NCI-H2171 (cell line): ENCODE measurements around the gene SOBP.

Source experiments
- DNase-seq: peaks from one replicate; lab custom pipeline; 2025; lab: John Stamatoyannopoulos, UW

Gene SOBP

GRCh38 chr6:107642095-107642860 lies 152.4 kb downstream of the SOBP start:
- no peak for DNase-seq

DNA sequence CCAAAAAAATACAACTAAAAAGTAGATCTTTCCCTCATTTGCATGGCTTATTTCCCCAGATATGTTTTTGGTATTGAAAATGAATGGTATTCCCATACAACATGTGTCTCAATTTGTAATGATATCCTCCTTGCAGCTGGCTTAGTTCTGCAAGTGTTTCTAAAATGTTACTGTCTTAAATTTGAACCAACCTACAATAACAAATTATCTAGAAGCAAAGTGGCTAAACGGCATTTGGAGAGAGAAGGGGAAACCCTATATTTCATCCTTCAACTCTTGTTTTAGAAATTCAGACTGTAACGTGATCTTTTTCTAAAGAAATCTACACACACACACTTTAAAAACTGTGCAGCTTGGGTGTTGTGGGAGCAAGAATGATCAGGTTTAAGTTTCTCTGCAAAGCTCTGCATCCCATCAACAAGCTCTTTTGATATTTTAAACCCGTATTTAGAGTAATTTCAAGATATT lies 153.0 kb downstream of the SOBP start:
- DNase-seq = no peak

DNA sequence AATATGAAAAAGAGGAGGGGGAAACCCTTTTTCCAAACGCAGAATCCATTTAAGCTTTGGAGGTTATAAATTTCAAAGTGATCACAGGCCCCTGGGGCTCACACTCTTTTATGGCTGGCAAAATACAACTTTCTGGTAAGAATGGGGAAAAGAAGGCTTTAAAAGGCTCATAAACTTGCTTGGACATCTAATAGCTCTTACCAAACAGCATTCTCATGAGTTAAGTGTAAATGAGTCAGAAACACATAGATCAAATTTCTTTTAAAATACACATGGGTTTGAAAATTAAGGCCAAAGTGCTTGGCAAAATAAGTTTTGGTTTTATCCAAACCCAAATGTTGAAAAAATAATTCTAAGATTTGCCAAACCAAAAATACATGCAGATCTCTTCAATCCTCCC lies 154.6 kb downstream of the SOBP start:
- no peak for DNase-seq

DNA sequence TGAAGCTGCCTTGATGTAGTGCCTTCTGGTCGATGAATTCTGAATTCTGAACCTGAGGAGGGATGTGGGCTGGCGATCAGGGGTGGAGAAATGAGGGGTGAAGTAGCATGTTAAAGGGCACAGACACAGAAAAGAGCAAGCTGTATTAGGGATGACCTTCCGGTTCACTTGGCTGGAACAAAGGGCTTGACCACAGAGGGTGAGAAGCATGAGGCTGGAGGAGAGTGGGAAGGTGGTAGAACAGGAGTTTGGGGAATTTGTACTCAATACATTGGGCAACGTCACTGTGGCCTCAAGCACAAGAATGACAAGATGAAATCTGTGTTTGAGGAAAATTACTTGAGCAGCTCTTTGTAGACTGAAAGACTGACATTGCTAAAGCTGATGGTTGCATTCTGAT lies 155.8 kb downstream of the SOBP start:
- DNase-seq = no peak

GRCh38 chr6:107646176-107646575 lies 156.3 kb downstream of the SOBP start:
- DNase-seq = no peak

GRCh38 chr6:107646776-107647438 lies 157.0 kb downstream of the SOBP start:
- DNase-seq = no peak

- no peak for DNase-seq
These were observed 157.6 kb downstream of the SOBP start for GRCh38 chr6:107647439-107647948.

DNA sequence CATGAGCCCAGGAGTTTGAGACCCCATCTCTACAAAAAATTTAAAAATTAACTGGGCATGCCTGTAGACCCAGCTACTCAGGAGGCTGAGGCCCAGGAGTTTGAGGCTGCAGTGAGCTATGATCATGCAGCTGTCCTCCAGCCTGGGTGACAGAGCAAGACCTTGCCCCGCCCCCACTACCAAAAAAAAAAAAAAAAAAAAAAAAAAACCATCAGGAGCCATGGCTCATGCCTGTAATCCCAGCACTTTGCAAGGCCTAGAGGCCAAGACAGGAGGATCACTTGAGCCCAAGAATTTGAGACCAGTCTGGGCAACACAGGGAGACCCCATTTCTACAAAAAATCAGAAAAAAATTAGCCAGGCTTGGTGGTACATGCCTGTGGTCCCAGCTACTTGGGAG lies 159.1 kb downstream of the SOBP start:
- no peak for DNase-seq

GRCh38 chr6:107652526-107653182 lies 162.7 kb downstream of the SOBP start:
- DNase-seq = no peak

DNA sequence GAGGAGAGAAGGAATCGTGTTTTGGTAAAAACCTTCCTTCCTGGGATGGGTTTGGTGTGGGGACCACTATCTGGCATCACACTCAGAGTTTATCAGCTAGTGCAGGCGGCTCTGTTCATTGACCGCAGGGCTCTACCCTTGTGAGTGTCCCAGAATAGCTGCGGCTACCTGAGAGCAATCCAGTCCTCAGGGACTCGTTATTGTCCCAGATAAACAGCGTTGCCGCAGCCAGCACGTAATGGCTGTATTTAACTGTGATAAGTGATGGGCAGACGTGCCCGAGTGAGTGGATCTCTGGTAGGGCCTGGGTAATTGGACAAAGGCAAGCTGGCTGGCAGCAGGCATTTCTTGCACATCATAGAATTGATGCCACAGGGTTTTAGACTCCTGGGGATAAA lies 163.3 kb downstream of the SOBP start:
- no peak for DNase-seq

GRCh38 chr6:107653861-107654394 lies 164.0 kb downstream of the SOBP start:
- no peak for DNase-seq

DNA sequence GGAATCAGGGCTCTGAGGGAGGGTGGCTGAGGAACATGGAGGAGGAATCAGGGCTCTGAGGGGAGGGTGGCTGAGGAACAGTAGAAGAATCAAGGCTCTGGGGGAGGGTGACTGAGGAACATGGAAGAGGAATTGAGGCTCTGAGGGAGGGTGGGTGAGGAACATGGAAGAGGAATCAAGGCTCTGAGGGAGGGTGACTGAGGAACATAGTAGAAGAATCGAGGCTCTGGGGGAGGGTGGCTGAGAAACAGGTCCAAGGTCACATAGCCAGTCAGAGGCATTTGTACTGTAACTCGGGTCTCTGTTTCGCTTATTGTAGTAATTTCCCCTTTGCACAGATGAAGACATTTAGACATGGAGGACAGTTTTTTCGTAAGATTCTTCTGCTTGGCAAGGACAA lies 164.8 kb downstream of the SOBP start:
- no peak for DNase-seq

- DNase-seq = no peak
These were observed 165.3 kb downstream of the SOBP start for GRCh38 chr6:107655245-107655644.

DNA sequence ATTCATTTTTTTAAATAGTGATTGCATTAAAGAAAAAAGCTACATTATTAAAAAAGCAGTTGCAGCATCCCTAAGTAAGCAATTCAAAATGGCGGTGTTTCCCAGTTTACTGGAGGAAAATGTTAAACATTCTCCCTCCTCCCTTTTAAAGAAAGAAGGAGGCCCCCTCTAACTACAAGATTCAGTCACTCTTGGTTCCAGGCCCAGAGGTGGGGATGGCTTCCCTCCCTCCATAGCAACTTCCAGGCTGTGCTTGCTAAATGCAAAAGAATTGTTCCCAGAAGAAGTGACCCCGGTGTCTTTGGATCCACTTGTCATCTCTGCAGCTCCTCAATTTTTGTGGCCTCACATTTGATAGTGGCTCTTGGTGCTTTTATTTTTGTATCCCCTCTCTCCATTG lies 165.9 kb downstream of the SOBP start:
- DNase-seq = no peak

DNA sequence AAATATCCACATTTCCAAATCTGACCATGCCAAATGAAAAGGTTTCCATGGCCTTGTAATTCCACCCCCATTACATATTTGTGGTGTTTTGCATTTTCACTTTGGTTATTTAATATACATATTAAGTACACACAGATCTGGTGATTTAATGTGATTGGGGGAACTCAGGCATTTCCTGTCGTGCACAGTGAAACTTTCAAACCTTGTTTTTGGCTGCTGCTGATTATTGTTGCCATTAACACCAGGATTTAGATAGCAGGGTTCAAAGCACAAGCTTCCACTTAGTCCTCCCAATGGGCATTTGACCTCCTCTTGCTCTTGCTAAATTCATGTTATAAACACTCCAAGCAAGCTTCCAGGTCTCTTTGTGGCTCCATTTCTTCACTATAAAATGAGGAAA lies 166.5 kb downstream of the SOBP start:
- no peak for DNase-seq

DNA sequence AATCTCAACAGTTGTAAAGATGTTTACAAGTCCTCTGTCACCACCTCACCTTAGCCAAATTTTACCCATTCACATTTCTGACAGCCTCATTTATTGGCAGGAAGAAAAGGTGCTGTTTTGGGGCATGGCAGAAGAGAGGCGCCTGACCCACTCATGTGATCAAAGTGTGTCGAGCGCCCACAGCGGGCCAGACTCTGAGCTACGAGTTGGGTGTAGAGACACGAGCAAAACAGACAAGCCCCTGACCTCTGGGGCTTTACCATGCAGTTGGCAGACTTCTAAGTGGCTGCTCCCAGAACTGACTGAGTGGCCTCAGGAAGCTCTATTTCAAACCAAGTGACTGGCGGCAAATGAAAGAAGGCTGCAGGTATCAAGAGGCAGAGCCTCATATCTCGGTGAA lies 167.0 kb downstream of the SOBP start:
- DNase-seq = no peak

- DNase-seq = no peak
These were observed 167.4 kb downstream of the SOBP start for GRCh38 chr6:107657373-107657754.

DNA sequence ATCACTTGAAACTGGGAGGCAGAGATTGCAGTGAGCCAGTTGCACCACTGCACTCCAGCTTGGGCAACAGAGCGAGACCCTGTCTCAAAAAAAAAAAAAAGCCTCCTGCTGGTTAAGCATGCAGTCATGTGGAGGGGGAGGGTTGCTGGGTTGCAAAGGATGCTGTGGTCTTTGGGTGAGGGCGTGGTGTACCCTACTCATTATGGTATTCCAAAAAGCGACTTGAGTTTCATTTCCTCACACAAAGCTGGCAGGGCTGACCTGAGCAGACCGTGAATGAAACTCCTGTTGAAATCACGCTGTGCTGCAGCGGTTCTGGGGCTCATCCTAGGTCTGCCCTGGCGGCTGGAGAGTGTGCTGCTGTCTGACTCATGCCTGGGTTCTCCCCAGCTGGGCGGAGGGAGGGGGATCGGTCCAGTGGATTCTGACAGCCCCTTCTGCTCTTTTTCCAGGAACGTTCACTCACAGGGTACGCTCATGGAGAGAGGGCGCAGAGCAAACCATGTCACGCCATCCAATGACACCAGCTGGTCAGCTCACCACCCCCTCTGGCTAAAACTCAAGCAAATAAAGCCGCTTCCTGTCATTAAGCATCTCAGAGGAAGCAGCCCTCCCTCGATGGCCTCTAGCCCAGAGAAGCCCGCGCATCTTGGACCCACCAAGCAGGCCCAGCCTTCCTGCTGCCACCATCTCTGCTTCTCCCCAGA lies 168.0 kb downstream of the SOBP start:
- DNase-seq = no peak

DNA sequence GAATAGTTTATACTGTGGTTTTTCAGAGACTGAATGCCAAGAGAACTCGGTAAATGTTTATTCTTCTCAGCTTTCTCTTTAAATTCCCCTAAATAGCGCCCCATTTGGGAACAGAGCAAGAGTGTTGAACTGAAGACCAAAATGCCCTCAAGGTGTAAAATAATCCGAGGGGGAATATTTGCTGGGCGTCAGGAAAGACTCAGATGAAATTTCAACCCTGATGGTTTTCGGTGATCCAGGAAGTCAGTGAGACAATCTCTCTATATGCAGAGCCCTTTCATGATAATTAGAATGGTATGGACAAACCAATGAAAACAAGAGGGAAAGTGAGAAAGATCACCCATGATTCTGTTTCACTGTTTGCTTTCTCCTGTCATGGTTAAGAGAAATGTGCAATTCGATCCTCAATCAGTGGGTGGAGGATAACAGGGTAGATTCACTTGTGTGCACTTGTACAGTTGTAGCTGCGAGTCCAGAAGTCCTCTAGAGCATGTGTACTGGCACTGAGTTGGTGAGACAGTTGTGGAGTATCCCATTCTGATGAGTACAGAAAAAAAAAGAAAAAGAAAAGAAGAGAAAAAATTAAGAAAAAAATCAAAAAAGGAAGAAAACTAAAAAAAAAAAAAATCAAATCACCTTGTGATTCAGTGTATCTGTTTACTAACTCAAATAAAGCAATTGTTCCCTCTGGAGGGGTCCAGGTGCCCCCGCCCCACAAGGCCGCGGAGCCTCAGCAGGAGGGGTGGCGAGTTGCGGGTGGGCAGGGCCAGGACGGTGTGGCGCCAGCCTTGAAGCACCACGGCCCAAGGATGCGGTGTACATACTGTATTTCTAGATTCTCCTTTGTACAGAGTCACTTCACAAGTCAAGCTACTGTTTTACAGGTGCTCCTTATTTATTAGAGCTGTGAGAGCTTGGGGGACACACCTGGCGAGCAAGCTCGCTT lies 169.3 kb downstream of the SOBP start:
- peak; percentile 17 for DNase-seq

DNA sequence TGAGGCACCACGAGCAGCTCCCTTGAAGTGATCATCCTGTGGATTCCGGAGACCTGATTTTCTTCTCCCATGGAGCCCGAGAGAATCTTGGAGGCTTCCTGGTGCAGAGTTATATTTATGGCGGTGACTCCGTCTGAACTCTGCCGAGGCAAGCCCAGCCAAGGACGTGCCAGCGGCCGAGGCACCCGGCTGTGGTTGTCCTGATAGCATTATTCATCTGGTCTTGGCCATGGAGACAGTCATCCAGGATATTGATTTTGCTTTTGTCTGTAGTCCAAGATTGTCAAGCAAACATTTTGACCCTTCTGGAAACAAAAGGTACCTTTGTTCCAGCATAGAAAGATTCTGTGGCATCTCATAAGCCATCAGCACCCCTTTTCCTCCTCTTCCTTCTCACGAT lies 170.9 kb downstream of the SOBP start:
- DNase-seq = no peak

DNA sequence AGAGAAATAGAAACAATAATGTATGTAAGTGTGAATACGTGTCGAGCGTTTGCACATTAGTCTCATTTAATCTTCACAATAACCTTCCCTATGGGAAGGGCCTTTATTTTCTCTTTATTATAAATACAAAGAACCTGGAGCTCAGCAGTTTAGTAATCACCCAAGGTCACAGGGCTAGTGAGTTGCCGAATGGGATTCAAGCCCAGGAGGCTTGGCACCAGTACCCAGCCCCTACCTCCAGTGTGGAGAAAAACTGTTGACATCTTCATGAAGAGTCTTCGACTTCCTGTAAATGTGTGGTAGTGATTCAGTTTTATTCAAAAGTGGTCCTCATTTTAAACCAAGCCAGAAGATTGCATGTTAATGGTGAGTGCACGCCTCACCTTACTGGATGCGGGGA lies 171.4 kb downstream of the SOBP start:
- DNase-seq = no peak
